ENCODE results near the gene TMIGD1.
"Not testable (repeated sequence)": the region's sequence is repeated elsewhere in the genome, so short reads cannot be mapped to it uniquely, and the experiment has no call there.

TMIGD1 gene

DNA sequence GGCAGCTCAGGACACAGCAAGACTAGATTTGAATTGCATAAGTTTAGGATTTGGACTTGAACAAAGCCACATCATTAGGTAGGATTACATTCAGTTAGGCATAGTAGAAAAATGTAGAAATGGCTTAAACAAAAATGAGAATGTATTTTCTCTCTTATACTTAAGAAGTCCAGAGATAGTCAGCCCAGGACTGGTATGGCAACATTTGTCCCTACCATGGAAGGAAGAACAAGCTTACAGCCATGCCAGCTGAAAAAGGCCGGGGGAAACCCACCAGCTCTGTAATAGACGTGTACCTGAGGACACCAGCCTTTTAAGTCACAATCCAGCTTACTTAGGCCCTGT is 11.2 kb upstream of the TMIGD1 start:
- H2BK15ac ChIP-seq (ENCODE audit: low read depth, poor library complexity, severe bottlenecking): no peak overlapping the region
- H3K4ac ChIP-seq (ENCODE audit: low read depth in 1 of 2, low read length in 2 of 2): no peak overlapping the region
- H3K27me3 ChIP-seq (ENCODE audit: control insufficient read depth in 1 of 2, insufficient read depth in 1 of 2, low read length in 2 of 2): no peaks in the 10 kb centered on the region
- 100% methylated on average over 2 of the region's 2 CpGs for WGBS
- H2BK120ac ChIP-seq (ENCODE audit: low read depth, low read length): no peak overlapping the region
- H3K9ac ChIP-seq (ENCODE audit: low read length): no peak overlapping the region
- H2BK5ac ChIP-seq (ENCODE audit: low read depth, low read length, poor library complexity, severe bottlenecking): no peak overlapping the region
- H3K4me1 ChIP-seq (ENCODE audit: control insufficient read depth, insufficient read depth, low read depth, low read length): peaks cover 8% of the 10 kb centered on the region
- no peak overlapping the region for H3K27ac ChIP-seq (ENCODE audit: low read length, poor library complexity, severe bottlenecking)
- no peak overlapping the region for H3K18ac ChIP-seq (ENCODE audit: low read depth in 1 of 2, low read length in 2 of 2)
- H4K91ac ChIP-seq (ENCODE audit: low read length): no peak overlapping the region
- no peak overlapping the region for H2BK12ac ChIP-seq (ENCODE audit: low read length in 2 of 2)
- no peaks in the 10 kb centered on the region for H3K79me1 ChIP-seq (replicated peaks; ENCODE audit: low read length, poor library complexity, severe bottlenecking)
- no peak overlapping the region for H4K8ac ChIP-seq (ENCODE audit: low read length)
- H2AFZ ChIP-seq (ENCODE audit: low read depth, low read length): no peak overlapping the region
- H3K9me3 ChIP-seq (ENCODE audit: control insufficient read depth, low read length): no peaks in the 10 kb centered on the region
- no peaks in the 10 kb centered on the region for H3K36me3 ChIP-seq (ENCODE audit: control insufficient read depth in 1 of 2, insufficient read depth in 2 of 2, low read depth in 1 of 2, low read length in 2 of 2)
- H2AK5ac ChIP-seq (ENCODE audit: low read length, severe bottlenecking): no peak overlapping the region
- no peak overlapping the region for H3K14ac ChIP-seq (ENCODE audit: low read length in 2 of 2)
- no peak overlapping the region for H3K4me3 ChIP-seq (ENCODE audit: insufficient read depth in 1 of 2, low read depth in 1 of 2, low read length in 2 of 2)
- H3K23ac ChIP-seq (ENCODE audit: low read length in 2 of 2): no peak overlapping the region
- H3K4me2 ChIP-seq (ENCODE audit: low read length, poor library complexity, severe bottlenecking): no peak overlapping the region
- DNase-seq: no peak

GRCh38 chr17:30344283-30345088 is 10.6 kb upstream of the TMIGD1 start:
- no peak overlapping the region for H4K91ac ChIP-seq (ENCODE audit: low read length)
- H4K8ac ChIP-seq (ENCODE audit: low read length): no peak overlapping the region
- no peak overlapping the region for H3K9ac ChIP-seq (ENCODE audit: low read length)
- no peak overlapping the region for H2BK15ac ChIP-seq (ENCODE audit: low read depth, poor library complexity, severe bottlenecking)
- H3K4ac ChIP-seq (ENCODE audit: low read depth in 1 of 2, low read length in 2 of 2): no peak overlapping the region
- 78% methylated on average over 9 of the region's 9 CpGs for WGBS
- H3K18ac ChIP-seq (ENCODE audit: low read depth in 1 of 2, low read length in 2 of 2): no peak overlapping the region
- H2BK12ac ChIP-seq (ENCODE audit: low read length in 2 of 2): peak overlapping the region in 1 of 2 experiments; percentile 1
- H2BK120ac ChIP-seq (ENCODE audit: low read depth, low read length): no peak overlapping the region
- no peaks in the 10 kb centered on the region for H3K27me3 ChIP-seq (ENCODE audit: control insufficient read depth in 1 of 2, insufficient read depth in 1 of 2, low read length in 2 of 2)
- H3K4me1 ChIP-seq (ENCODE audit: control insufficient read depth, insufficient read depth, low read depth, low read length): peaks cover 8% of the 10 kb centered on the region
- H3K4me3 ChIP-seq (ENCODE audit: insufficient read depth in 1 of 2, low read depth in 1 of 2, low read length in 2 of 2): no peak overlapping the region
- H3K79me1 ChIP-seq (replicated peaks; ENCODE audit: low read length, poor library complexity, severe bottlenecking): no peaks in the 10 kb centered on the region
- H3K23ac ChIP-seq (ENCODE audit: low read length in 2 of 2): no peak overlapping the region
- no peaks in the 10 kb centered on the region for H3K36me3 ChIP-seq (ENCODE audit: control insufficient read depth in 1 of 2, insufficient read depth in 2 of 2, low read depth in 1 of 2, low read length in 2 of 2)
- H2AFZ ChIP-seq (ENCODE audit: low read depth, low read length): no peak overlapping the region
- DNase-seq: peak; percentile 29
- no peak overlapping the region for H2AK5ac ChIP-seq (ENCODE audit: low read length, severe bottlenecking)
- no peak overlapping the region for H3K4me2 ChIP-seq (ENCODE audit: low read length, poor library complexity, severe bottlenecking)
- peak overlapping the region; percentile 46 for H3K27ac ChIP-seq (ENCODE audit: low read length, poor library complexity, severe bottlenecking)
- H2BK5ac ChIP-seq (ENCODE audit: low read depth, low read length, poor library complexity, severe bottlenecking): no peak overlapping the region
- no peaks in the 10 kb centered on the region for H3K9me3 ChIP-seq (ENCODE audit: control insufficient read depth, low read length)
- H3K14ac ChIP-seq (ENCODE audit: low read length in 2 of 2): no peak overlapping the region

- Histone ChIP-seq H3K4ac (ENCODE audit: low read depth in 1 of 2, low read length in 2 of 2) (no peak overlapping the region), H3K36me3 (ENCODE audit: control insufficient read depth in 1 of 2, insufficient read depth in 2 of 2, low read depth in 1 of 2, low read length in 2 of 2) (no peaks in the 10 kb centered on the region), H4K91ac (ENCODE audit: low read length) (no peak overlapping the region), H3K4me3 (ENCODE audit: insufficient read depth in 1 of 2, low read depth in 1 of 2, low read length in 2 of 2) (no peak overlapping the region), H3K9me3 (ENCODE audit: control insufficient read depth, low read length) (no peaks in the 10 kb centered on the region), H2BK120ac (ENCODE audit: low read depth, low read length) (no peak overlapping the region), H2BK5ac (ENCODE audit: low read depth, low read length, poor library complexity, severe bottlenecking) (no peak overlapping the region), H4K8ac (ENCODE audit: low read length) (no peak overlapping the region), H3K27ac (ENCODE audit: low read length, poor library complexity, severe bottlenecking) (peak overlapping the region; percentile 46), H3K9ac (ENCODE audit: low read length) (no peak overlapping the region), H2BK12ac (ENCODE audit: low read length in 2 of 2) (no peak overlapping the region), H2BK15ac (ENCODE audit: low read depth, poor library complexity, severe bottlenecking) (no peak overlapping the region), H3K18ac (ENCODE audit: low read depth in 1 of 2, low read length in 2 of 2) (no peak overlapping the region), H3K79me1 (replicated peaks; ENCODE audit: low read length, poor library complexity, severe bottlenecking) (no peaks in the 10 kb centered on the region), H3K4me1 (ENCODE audit: control insufficient read depth, insufficient read depth, low read depth, low read length) (peaks cover 8% of the 10 kb centered on the region), H3K23ac (ENCODE audit: low read length in 2 of 2) (no peak overlapping the region), H3K4me2 (ENCODE audit: low read length, poor library complexity, severe bottlenecking) (no peak overlapping the region), H2AK5ac (ENCODE audit: low read length, severe bottlenecking) (no peak overlapping the region), H3K27me3 (ENCODE audit: control insufficient read depth in 1 of 2, insufficient read depth in 1 of 2, low read length in 2 of 2) (no peaks in the 10 kb centered on the region), H3K14ac (ENCODE audit: low read length in 2 of 2) (no peak overlapping the region), H2AFZ (ENCODE audit: low read depth, low read length) (no peak overlapping the region)
- WGBS: 88% methylated on average over 4 of the region's 4 CpGs
- DNase-seq: no peak
Observed at GRCh38 chr17:30343796-30344195, 9.9 kb upstream of the TMIGD1 start.

DNA sequence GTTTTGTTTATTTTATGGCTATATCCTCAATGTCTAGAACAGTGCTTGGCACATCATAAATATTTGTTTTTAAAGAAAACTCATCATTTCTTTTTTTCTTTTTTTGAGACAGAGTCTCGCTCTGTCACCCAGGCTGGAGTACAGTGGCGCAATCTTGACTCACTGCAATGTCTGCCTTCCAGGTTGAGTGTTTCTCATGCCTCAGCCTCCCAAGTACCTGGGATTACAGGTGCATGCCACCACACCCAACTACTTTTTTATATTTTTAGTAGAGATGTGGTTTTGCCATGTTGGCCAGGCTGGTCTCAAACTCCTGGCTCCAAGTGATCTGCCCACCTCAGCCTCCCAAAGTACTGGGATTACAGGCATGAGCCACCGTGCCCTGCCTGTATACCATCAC is 9.4 kb upstream of the TMIGD1 start:
- WGBS: 91% methylated on average over 3 of the region's 3 CpGs
- H2AK5ac ChIP-seq (ENCODE audit: low read length, severe bottlenecking); H3K9ac ChIP-seq (ENCODE audit: low read length); H3K14ac ChIP-seq (ENCODE audit: low read length in 2 of 2); H3K27me3 ChIP-seq (ENCODE audit: control insufficient read depth in 1 of 2, insufficient read depth in 1 of 2, low read length in 2 of 2); H3K36me3 ChIP-seq (ENCODE audit: control insufficient read depth in 1 of 2, insufficient read depth in 2 of 2, low read depth in 1 of 2, low read length in 2 of 2); H3K9me3 ChIP-seq (ENCODE audit: control insufficient read depth, low read length); H4K8ac ChIP-seq (ENCODE audit: low read length); DNase-seq; H3K27ac ChIP-seq (ENCODE audit: low read length, poor library complexity, severe bottlenecking); H3K4me2 ChIP-seq (ENCODE audit: low read length, poor library complexity, severe bottlenecking); H2AFZ ChIP-seq (ENCODE audit: low read depth, low read length); H3K79me1 ChIP-seq (replicated peaks; ENCODE audit: low read length, poor library complexity, severe bottlenecking); H3K18ac ChIP-seq (ENCODE audit: low read depth in 1 of 2, low read length in 2 of 2); H3K4me3 ChIP-seq (ENCODE audit: insufficient read depth in 1 of 2, low read depth in 1 of 2, low read length in 2 of 2); H3K23ac ChIP-seq (ENCODE audit: low read length in 2 of 2); H4K91ac ChIP-seq (ENCODE audit: low read length); H2BK15ac ChIP-seq (ENCODE audit: low read depth, poor library complexity, severe bottlenecking); H3K4me1 ChIP-seq (ENCODE audit: control insufficient read depth, insufficient read depth, low read depth, low read length); H2BK12ac ChIP-seq (ENCODE audit: low read length in 2 of 2); H2BK5ac ChIP-seq (ENCODE audit: low read depth, low read length, poor library complexity, severe bottlenecking); H3K4ac ChIP-seq (ENCODE audit: low read depth in 1 of 2, low read length in 2 of 2); H2BK120ac ChIP-seq (ENCODE audit: low read depth, low read length): not testable (repeated sequence)

All from mesenchymal stem cell (in vitro differentiated cells and primary cell).